ENCODE data around the gene ATF6B. TPM values are rescaled to one million over a fixed set of nuclear protein-coding genes. Genes with fewer than 3 reads are reported as not detected.

The ATF6B gene
- total RNA-seq, 2 donors from 2014 or later: 54.5 to 60.3 TPM

GRCh38 chr6:32110632-32111031 is 17.4 kb downstream of the ATF6B start:
- 87 to 96% methylated on average over 3 to 7 of the region's 7 CpGs for WGBS, 2 experiments (ENCODE audit: insufficient coverage in 1 of 2, insufficient read length in 1 of 2)
- H3K27me3 ChIP-seq (ENCODE audit: control insufficient read depth, insufficient read depth, low read length, poor library complexity, severe bottlenecking): peaks cover 27% of the 10 kb centered on the region
- H3K9ac ChIP-seq (ENCODE audit: extremely low read depth, low read length, poor library complexity, severe bottlenecking): no peak overlapping the region
- peaks cover 34% of the 10 kb centered on the region for H3K27me3 Mint-ChIP-seq (ENCODE audit: insufficient read depth)
- TF ChIP-seq CTCF (conservative IDR thresholded peaks at IDR 0.05): no peak
- peaks cover 10% of the 10 kb centered on the region for H3K36me3 Mint-ChIP-seq (ENCODE audit: low read depth)
- H3K27ac ChIP-seq (ENCODE audit: low read depth, low read length): no peak overlapping the region
- no peak overlapping the region for H3K4me3 ChIP-seq (ENCODE audit: low read length)
- no peaks in the 10 kb centered on the region for H3K9me3 Mint-ChIP-seq
- H3K9me3 ChIP-seq (ENCODE audit: control insufficient read depth, low read length): no peaks in the 10 kb centered on the region
- no peak for DNase-seq
- H3K4me1 ChIP-seq (ENCODE audit: control insufficient read depth, insufficient read depth, low read length): peaks cover 9% of the 10 kb centered on the region
- no peak overlapping the region for H3K4me3 Mint-ChIP-seq
- peaks cover 16% of the 10 kb centered on the region for H3K4me1 Mint-ChIP-seq
- no peak overlapping the region for H3K27ac Mint-ChIP-seq
- H3K36me3 ChIP-seq (ENCODE audit: control insufficient read depth, insufficient read depth, low read length): peaks cover 7% of the 10 kb centered on the region

GRCh38 chr6:32109765-32110160 is 18.3 kb downstream of the ATF6B start:
- peaks cover 2% of the 10 kb centered on the region for H3K36me3 ChIP-seq (ENCODE audit: control insufficient read depth, insufficient read depth, low read length)
- Mint-ChIP-seq H3K36me3 (ENCODE audit: low read depth) (peaks cover 2% of the 10 kb centered on the region), H3K9me3 (no peaks in the 10 kb centered on the region), H3K27ac (no peak overlapping the region), H3K27me3 (ENCODE audit: insufficient read depth) (peaks cover 39% of the 10 kb centered on the region), H3K4me1 (peaks cover 16% of the 10 kb centered on the region), H3K4me3 (no peak overlapping the region)
- DNase-seq: no peak
- WGBS, 2 experiments (ENCODE audit: insufficient coverage in 1 of 2, insufficient read length in 1 of 2): 73 to 100% methylated on average over 2 to 6 of the region's 6 CpGs
- H3K4me3 ChIP-seq (ENCODE audit: low read length): no peak overlapping the region
- H3K9ac ChIP-seq (ENCODE audit: extremely low read depth, low read length, poor library complexity, severe bottlenecking): no peak overlapping the region
- H3K9me3 ChIP-seq (ENCODE audit: control insufficient read depth, low read length): no peaks in the 10 kb centered on the region
- no peak for TF ChIP-seq CTCF (conservative IDR thresholded peaks at IDR 0.05)
- peaks cover 27% of the 10 kb centered on the region for H3K27me3 ChIP-seq (ENCODE audit: control insufficient read depth, insufficient read depth, low read length, poor library complexity, severe bottlenecking)
- no peak overlapping the region for H3K27ac ChIP-seq (ENCODE audit: low read depth, low read length)
- H3K4me1 ChIP-seq (ENCODE audit: control insufficient read depth, insufficient read depth, low read length): peaks cover 9% of the 10 kb centered on the region

GRCh38 chr6:32109114-32109764 is 18.8 kb downstream of the ATF6B start, which contains the start of gene TNXB:
Gene TNXB (minus strand): TSS chr6:32109338. CDS start chr6:32098198, 11,140 bp downstream.
- 20 to 42% methylated on average over 1 to 10 of the region's 12 CpGs for WGBS, 2 experiments (ENCODE audit: insufficient coverage in 1 of 2, insufficient read length in 1 of 2)
- Histone ChIP-seq H3K36me3 (ENCODE audit: control insufficient read depth, insufficient read depth, low read length) (no peaks in the 10 kb centered on the region), H3K27ac (ENCODE audit: low read depth, low read length) (no peak within 1 kb of the TSS), H3K27me3 (ENCODE audit: control insufficient read depth, insufficient read depth, low read length, poor library complexity, severe bottlenecking) (peaks cover 27% of the 10 kb centered on the region), H3K9me3 (ENCODE audit: control insufficient read depth, low read length) (no peaks in the 10 kb centered on the region), H3K4me3 (ENCODE audit: low read length) (no peak within 1 kb of the TSS), H3K4me1 (ENCODE audit: control insufficient read depth, insufficient read depth, low read length) (peaks cover 9% of the 10 kb centered on the region), H3K9ac (ENCODE audit: extremely low read depth, low read length, poor library complexity, severe bottlenecking) (no peak within 1 kb of the TSS)
- H3K36me3 Mint-ChIP-seq (ENCODE audit: low read depth): no peaks in the 10 kb centered on the region
- peaks cover 43% of the 10 kb centered on the region for H3K27me3 Mint-ChIP-seq (ENCODE audit: insufficient read depth)
- no peaks in the 10 kb centered on the region for H3K9me3 Mint-ChIP-seq
- no peak for TF ChIP-seq CTCF (conservative IDR thresholded peaks at IDR 0.05)
- no peak for DNase-seq
- peak within 1 kb of the TSS; percentile 69 for H3K27ac Mint-ChIP-seq
- H3K4me1 Mint-ChIP-seq: peaks cover 16% of the 10 kb centered on the region
- H3K4me3 Mint-ChIP-seq: no peak within 1 kb of the TSS
